Anterior cingulate cortex (tissue), 58 donors: ENCODE results near the gene KCNQ1OT1.
"Not testable (repeated sequence)": the region's sequence is repeated elsewhere in the genome, so short reads cannot be mapped to it uniquely, and the experiment has no call there.

Experiments used
- DNase-seq, 58 donors: peaks; one replicate each; lab custom pipeline; 2025; lab: John Stamatoyannopoulos, UW

The KCNQ1OT1 gene

DNA sequence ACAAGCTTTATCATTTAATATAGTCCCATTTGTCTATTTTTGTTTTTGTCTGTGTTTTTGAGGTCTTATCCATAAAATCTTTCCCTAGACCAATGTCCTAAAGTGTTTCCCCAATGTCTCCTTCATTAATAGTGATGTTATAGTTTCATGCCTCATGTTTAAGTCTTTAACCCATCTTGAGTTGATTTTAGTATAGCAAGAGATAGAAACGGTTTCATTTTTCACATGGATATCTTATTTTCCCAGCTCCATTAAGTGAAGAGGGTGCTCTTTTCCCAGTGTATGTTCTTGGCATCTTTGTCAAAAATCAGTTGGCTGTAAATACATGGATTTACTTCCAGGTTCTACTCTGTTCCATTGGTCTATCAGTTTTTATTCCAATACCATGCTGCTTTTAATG lies 58.2 kb downstream of the KCNQ1OT1 start:
- no peak for DNase-seq

DNA sequence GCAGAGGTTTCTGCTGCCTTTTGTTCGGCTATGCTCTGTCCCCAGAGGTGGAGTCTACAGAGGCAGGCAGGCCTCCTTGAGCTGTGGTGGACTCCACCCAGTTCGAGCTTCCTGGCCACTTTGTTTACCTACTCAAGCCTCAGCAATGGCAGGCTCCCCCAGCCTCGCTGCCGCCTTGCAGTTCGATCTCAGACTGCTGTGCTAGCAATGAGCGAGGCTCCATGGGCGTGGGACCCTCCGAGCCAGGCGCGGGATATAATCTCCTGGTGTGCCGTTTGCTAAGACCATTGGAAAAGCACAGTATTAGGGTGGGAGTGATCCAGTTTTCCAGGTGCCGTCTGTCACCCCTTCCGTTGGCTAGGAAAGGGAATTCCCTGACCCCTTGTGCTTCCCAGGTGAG lies 60.0 kb downstream of the KCNQ1OT1 start:
- not testable (repeated sequence) for DNase-seq

DNA sequence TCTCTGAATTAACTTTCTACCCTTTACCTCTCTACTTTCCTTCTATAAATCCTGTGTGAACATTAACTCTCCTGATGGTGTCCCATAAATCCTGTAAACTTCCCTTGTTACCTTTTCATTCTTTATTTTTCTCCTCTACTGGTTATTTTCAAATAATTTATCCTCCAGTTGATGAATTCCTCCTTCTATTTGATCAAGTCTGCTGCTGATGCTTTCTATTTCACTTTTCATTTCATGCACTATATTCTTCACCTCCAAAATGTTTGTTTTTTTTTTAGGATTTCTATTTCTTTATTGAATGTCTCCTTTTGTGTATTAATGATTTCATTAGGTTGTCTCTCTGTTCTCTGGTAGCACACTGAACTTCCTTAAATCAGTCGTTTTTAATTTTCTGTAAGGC lies 68.6 kb downstream of the KCNQ1OT1 start:
- DNase-seq: no peak

DNA sequence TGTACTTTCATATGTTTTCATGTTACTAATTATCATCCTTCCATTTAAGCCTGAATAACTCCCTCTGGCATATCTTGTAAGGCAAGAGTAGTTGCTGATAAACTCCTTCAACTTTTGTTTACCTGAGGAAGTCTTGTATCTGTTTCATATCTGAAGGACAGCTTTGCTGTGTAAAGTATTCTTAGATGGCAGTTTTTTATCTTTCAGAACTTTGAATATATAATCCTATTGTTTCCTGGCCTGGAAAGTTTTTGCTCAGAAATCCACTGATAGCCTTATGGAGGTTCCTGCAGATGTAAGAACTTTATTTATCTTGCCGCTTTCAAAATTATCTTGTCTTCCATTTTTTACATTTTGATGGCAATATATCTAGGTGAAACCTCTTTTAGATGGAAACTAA lies 69.1 kb downstream of the KCNQ1OT1 start:
- no peak for DNase-seq

DNA sequence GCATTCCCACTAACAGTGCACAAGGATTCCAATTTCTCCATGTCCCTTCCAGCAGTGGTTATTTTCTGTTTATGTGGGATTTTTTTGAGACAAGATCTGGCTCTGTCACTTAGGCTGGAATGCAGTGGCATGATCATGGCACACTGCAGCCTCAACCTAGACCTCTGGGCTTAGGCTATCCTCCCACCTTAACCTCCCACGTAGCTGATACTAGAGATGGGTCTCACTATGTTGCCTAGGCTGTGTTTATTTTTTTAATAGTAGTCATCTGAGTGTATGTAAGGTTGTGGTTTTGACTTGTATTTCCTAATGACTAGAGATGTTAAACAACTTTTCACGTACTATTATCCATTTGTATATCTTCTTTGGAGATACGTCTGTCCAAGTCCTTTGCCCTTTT lies 74.6 kb downstream of the KCNQ1OT1 start:
- DNase-seq: no peak

DNA sequence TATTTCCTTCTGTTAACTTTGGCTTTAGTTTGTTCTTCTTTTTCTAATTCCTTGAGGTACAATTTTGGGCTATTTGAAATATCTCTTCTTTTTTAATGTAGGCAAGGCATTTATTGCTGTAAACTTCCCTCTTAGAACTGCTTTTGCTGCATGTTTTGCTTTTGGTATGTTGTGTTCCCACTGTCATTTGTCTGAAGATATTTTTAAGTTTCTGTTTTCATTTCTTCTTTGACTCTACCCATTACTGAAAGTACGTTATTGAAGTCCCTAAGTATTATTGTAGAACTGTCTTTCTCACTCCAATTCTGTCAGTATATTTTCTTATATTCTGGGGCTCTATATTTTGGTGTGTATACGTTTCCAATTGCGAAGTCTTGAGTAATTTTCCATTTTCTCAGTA lies 77.9 kb downstream of the KCNQ1OT1 start:
- no peak for DNase-seq

DNA sequence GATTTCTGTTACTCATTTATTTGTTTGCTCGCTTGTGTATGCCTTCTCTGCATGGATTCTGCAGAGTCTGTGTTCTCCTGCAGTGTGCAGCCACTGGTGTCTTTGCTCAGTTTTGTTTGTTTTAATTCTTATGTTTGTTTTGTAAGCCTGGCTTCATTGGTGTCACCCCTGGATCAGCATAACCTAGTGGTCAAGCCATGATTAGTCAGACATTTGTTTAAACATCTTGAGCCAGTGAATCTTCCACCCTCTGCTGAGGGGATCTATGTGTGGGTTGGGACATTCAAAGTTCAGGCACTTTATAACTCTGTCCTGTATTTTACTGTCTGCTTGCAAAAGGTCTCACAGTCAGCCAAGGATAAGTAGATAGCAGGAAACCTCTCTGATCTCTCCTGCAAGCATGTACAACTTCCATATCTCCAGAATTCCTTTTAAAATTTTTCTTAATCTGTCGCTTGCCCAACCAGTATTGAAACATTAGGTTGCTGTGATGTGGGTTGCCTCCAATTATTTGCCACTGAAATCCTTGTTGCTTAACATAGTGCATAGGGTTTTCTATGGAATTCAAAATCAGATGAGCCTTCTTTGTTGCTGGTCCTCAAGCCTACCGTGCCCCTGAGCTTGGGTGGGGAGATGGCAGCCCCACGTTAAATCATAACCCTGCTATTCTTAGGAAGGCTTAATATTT lies 86.8 kb downstream of the KCNQ1OT1 start:
- no peak for DNase-seq

DNA sequence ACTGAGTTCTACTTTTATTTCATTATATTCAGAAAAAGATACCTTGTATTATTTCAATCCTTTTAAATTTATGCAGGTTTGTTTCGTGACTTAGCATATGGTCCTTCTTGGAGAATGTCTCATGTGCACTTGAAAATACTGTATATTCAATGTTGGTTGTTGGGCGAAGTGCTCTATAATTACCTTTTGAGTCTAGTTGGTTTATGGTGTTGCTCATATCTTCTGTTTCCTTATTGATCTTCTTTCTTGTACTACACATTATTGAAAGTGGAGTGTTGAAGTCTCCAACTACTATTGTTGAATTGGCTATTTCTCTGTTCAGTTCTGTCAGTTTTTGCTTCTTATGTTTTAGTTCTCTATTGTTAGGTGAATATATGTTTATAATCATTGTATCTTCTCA lies 90.4 kb downstream of the KCNQ1OT1 start:
- no peak for DNase-seq

DNA sequence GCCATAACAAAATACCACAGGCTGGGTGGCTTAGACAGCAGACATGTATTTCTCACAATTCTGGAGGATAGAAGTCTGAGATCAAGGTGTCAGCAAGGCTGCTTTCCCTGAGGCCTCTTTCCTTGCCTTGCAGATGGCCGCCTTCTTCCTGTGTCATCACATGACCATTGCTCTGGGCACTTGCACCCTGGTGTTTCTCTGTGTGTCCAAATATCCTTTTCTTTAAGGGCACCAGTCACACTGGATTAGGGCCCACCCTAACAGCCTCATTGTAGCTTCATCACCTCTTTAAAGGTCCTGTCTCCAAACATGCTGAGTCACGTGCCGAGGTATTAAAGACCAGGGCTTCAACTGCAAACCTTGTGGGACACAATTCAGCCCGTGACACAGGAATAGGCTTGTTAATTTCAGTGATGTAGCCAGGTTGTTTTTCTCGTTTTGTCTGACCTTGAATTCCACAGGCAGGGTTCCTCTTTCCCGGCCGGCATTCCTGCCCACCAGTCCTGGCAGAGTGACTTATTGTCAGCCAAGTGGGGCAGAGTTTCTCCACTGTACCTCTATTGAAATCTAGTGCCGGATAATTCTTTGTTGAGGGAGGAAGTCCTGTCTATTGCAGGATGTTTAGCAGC lies 100.1 kb downstream of the KCNQ1OT1 start:
- no peak for DNase-seq

DNA sequence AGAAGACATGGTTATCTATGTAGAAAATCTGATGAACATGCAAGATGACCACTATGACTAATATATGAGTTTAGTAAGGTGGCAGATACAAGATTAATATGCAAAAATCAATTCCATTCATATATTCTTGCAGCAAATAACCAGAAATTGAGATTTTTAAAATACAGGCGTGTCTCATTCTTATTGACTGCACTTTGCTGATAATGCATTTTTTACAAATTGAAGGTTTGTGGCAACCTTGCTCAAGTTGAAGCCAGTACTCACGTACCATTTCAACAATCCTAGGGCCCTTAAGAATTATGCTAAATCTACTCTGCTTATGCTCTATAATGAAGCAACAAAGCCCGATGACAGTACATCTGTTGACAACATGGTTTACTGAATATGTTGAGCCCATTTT lies 104.6 kb downstream of the KCNQ1OT1 start:
- DNase-seq: no peak

DNA sequence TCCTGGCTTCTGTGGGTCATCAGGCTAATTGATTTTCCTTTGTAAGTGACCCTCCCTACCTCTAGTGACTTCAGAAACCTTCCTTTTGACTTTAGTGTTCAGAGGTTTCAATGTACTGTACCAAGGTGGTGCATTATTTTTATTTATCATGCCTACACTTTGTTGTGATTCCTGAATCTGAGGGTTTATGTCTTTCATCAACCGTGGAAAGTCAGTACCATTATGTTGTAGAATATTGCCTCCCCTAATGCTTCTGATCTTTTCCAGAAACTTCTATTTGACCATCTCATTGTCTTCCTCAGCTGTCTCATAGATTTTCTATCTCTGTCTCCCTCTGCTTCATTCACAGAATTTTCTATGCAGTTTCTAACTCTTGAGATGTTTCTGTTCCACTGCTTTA lies 105.5 kb downstream of the KCNQ1OT1 start:
- no peak for DNase-seq

DNA sequence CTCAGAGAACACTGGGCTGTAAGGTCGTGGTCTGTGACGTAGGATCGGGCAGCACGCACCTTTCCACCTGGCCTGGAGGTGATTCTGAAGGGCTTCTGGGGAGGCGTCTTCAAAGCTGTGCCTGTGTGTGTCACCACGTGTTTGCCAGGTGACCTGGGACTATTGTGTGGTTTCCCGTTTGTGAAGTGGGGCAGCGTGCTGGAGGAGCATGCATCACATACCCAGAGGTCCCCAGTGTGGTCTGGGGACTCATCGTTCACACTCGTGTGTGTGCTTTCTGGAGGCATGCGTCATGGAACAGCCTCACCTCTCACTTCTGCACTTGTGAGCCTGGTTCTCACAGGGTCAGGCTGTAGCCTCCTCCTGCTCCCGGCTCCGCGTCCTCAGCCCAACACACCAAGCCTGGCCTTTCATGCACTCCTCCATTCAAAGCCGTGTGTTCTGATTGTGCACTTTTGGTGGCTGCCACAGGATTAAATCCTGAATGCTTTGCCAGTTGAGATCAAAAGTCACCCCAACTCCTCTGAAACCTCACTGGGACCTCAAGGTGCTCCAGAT lies 106.3 kb downstream of the KCNQ1OT1 start:
- DNase-seq: no peak

DNA sequence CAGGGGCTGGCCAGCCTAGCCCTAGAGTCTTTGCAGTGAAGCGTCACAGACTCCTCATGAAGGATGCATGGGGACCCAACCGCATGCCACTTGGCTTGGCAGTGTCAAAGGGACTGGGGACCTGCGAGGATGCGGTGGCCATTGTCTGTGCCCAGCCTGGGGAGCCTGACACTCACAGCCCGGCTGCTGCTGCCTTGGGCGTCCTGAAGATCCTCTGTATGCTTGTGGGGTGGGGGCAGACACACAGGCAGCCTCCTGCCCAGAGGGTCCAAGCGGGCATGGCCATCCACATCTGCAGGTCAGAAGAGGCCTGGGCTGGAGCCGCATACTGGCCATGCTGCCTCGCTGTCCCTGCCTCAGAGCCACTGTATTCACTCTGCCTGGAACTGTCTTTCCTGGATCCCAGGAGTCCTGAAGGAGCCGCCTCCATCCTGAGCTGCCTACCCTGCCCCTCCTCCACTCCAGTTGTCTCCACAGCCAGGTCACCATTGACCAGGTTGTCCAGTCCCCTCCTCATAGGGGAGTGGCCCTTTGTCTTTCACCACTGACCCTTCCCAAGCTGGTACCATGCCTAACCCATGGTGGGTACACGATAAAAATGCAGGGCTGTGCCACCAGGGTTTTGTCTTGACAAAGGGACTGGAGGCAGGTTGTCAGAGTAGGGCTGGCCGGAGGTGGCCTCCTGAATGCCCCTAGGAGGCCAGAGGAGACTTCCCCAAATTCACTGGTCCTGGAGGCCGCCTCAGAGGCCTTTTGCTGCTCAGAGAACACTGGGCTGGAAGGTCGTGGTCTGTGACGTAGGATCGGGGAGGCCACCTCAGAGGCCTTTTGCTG lies 107.0 kb downstream of the KCNQ1OT1 start:
- DNase-seq: no peak

DNA sequence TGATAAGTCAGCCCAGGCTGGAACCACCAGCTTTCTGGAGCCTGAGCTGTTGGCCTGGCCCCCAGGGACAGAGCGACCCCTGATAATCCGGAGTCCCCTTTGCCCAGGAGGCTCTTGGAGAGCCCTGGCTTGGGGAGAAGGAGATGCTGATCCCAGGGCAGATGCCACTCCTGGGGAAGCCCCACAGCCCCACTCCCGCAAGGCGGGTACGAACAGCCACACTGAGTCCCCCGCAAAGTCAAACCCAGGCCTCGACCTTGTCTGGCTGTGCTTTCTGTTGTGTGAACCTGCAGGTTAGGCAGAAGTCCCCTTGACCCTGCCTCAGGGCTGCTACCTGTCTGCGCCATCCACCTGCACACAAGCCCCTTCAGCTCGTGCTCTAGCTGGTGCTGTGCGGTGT lies 108.0 kb downstream of the KCNQ1OT1 start:
- DNase-seq: no peak

DNA sequence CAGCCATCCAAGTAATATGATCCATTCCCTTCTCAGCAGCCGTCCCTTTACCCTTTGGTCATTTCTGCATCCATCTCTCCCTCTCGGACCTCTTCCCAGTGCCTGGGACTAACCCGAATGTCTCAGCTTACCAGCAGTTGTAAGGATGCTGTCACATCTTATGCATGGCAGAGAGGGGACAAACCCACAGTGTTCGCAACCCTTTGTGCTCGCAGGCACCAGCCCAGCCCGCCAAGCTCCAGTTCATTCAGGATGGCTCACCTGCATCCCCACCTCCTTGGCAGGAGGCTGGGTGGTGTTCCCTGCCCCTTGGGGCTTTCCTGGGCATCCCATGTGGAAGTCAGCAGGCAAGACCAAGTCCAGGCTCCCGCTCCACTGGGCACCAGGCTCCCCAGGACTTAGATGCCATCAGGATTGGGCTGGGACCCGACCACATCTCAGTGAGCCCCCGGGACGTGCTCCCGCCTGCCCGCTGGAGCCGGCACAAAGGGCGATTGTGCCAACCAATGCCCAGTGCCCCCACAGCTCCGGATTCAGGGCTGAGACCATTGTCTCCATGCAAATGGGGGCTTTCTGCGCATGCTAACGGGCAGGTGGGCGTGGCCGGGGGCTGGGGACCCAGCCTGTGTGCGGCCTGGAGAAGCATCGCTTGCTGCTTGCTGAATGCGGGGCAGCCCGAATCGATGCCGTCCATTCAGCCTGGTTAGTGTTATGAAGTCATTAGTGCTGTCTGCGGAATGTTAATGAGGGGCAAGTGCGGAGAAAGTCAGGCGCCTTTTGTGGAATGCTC lies 108.6 kb downstream of the KCNQ1OT1 start:
- peak in 51 of 58 donors; percentile 22 to 91 (median 69) for DNase-seq

DNA sequence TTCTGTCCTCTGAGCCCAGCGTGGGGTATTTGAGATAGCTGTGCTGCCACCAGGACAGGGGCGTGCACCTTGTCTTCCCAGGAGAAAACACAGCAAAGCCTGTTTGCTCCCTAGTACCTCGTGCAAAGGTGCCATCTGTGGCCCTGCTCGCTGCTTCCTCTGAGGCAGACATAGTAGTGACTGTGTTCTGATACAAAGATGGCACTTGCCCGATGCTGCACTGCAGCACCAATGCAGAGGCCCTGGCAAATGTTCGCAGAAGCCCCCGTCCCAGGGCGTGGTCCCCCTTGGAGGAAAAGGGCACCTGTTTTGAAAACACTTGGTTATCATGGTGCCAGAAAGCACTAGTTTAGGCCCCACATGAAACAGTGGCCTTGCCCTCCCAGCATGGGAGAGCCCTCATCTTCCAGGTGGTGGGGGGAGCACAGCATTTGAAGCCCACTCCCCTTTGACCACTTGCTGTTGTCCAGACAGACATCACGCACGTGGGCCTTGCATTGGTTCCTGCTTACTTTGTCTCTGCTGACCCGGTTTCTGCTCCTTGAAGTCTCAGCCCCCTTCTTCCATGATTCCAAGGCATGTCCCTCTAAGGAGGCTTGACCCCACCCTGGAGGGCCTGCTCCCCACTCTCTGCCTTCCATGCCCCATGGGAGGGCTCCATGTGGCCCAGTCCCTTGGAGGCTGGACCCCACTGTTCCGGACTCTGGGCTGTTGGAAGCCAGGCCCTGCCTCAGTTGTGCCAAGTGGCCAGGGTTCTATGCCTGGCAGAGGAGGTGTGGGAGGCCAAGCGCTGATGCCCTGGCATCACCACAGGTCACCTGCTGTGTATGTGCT lies 109.4 kb downstream of the KCNQ1OT1 start:
- no peak for DNase-seq

DNA sequence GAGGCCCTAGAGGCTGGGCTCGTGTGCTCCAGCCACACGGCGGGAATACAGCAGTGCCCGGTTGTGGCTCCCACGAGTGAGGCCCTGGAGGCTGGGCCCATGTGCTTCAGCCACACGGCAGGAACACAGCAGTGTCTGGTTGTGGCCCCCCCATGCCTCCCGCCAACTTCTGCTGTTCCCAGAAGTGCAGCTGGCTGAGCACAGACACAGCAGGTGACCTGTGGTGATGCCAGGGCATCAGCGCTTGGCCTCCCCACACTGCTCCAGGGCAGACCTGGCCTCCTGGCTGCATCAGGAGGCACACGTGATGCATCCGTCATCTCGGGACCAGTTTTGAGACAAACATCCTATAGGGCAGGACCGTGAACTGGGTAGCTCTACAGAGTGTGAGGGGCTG lies 110.3 kb downstream of the KCNQ1OT1 start:
- peak in 1 of 58 donors; percentile 55 for DNase-seq

DNA sequence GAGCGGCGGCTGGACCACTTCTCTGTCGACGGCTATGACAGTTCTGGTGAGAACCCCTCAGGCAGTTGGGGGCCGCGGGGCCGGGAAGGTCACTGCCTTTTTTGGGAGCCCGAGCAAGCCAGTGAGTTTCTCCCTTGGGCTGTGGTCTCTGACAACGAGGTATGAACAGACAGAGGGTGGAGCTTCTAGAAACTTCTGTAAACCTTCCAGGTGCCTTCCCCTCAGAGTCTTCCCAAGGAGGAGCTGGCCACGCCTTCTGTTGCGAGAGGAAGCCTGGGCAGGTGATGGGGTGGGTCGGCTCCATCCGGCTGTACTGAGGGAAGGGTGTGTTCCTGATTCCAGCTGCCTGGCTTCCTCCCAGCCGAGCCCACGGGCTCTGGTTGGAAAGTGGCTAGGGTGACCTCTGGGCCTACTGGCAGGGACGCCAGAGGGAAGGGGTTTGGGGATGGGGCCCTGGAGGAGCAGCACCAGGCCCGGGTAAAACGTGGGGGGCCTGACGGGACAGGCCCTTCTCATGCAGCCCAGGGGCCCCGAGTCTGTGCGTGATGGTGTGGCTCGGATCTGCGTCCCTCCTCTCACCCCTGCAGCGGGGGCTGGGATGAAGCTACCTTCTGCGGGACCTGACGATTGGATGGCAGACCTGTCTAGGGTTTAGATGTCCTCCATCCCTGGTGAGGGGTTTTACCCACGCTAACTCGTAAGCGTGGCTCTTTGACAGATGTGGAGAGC lies 110.8 kb downstream of the KCNQ1OT1 start:
- no peak for DNase-seq
